Common myeloid progenitor, CD34-positive (primary cell): ENCODE data around the gene PTPRT.

Source experiments
- CTCF ChIA-PET: fragments of 350-600 bp; sonication (Branson Sonifier 250); formaldehyde crosslinking; loops from one replicate; lab custom pipeline; 2021; ENCODE audit warnings: antibody characterized with exemption; lab: Charles Lee
- POLR2A ChIA-PET: fragments of 350-600 bp; sonication (Branson Sonifier 250); formaldehyde crosslinking; loops from one replicate; lab custom pipeline; 2021; ENCODE audit warnings: antibody characterized with exemption; lab: Charles Lee
- DNase-seq, 3 donors: peaks; one replicate each; pipeline versions ENCODE4 v3.0.0 to v3.0.0-alpha.2; 2013
- H3K27ac ChIP-seq, 2 experiments: 1 replicate in 1 of 2; 2 replicates in 1 of 2; pipeline ENCODE4 v1.7.0; 2013; ENCODE audit warnings: inconsistent platforms in 2 of 2, low read length in 2 of 2, mild to moderate bottlenecking in 2 of 2, low read depth in 1 of 2, moderate library complexity in 1 of 2; ENCODE audit not compliant: severe bottlenecking in 2 of 2, insufficient read depth in 1 of 2, poor library complexity in 1 of 2
- H3K27me3 ChIP-seq, 5 experiments: replicated peaks in 2 of 5; 1 replicate in 3 of 5; 2 replicates in 2 of 5; pipeline versions ENCODE4 v1.6.1 to v1.7.0; 2013; ENCODE audit warnings: low read length in 4 of 5, mild to moderate bottlenecking in 2 of 5, moderate library complexity in 2 of 5, inconsistent platforms in 1 of 5; ENCODE audit not compliant: insufficient read depth in 5 of 5, control insufficient read depth in 4 of 5
- H3K36me3 ChIP-seq, 4 experiments: 1 replicate in 2 of 4; 2 replicates in 2 of 4; pipeline versions ENCODE4 v1.6.1 to v1.7.0; 2013; ENCODE audit warnings: low read length in 3 of 4, control low read depth in 1 of 4, mild to moderate bottlenecking in 1 of 4; ENCODE audit not compliant: control insufficient read depth in 4 of 4, insufficient read depth in 4 of 4
- H3K4me1 ChIP-seq, 4 experiments: 1 replicate in 3 of 4; 2 replicates in 1 of 4; pipeline versions ENCODE4 v1.6.1 to v1.7.1; 2013; ENCODE audit warnings: low read length in 3 of 4, mild to moderate bottlenecking in 3 of 4, control low read depth in 1 of 4, inconsistent platforms in 1 of 4, moderate library complexity in 1 of 4; ENCODE audit not compliant: control insufficient read depth in 4 of 4, insufficient read depth in 4 of 4; ENCODE audit errors: control extremely low read depth in 1 of 4
- H3K4me3 ChIP-seq, 7 experiments: 1 replicate in 4 of 7; 2 replicates in 3 of 7; pipeline versions ENCODE4 v1.5.1 to v1.7.0; 2013; ENCODE audit warnings: mild to moderate bottlenecking in 7 of 7, low read length in 6 of 7, moderate library complexity in 6 of 7, inconsistent platforms in 2 of 7, low read depth in 2 of 7, control low read depth in 1 of 7; ENCODE audit not compliant: insufficient read depth in 4 of 7, control insufficient read depth in 1 of 7; ENCODE audit errors: extremely low read depth in 1 of 7
- H3K9me3 ChIP-seq, 5 experiments: 1 replicate in 4 of 5; 2 replicates in 1 of 5; pipeline versions ENCODE4 v1.6.1 to v1.7.1; 2013; ENCODE audit warnings: low read length in 4 of 5, mild to moderate bottlenecking in 2 of 5, inconsistent platforms in 1 of 5, low read depth in 1 of 5, moderate library complexity in 1 of 5; ENCODE audit not compliant: control insufficient read depth in 4 of 5, insufficient read depth in 2 of 5; ENCODE audit errors: control extremely low read depth in 1 of 5
- WGBS: methylation state at CpG from one replicate; pipeline ENCODE4 v1.1.5; 2013; ENCODE audit not compliant: insufficient coverage; 5-methylcytosine and 5-hydroxymethylcytosine counted together

PTPRT gene

GRCh38 chr20:42432496-42433334 is 757.0 kb downstream of the PTPRT start:
- Histone ChIP-seq H3K27me3 (peaks cover 0 to 2% (median 0%) of the 10 kb centered on the region in 5 experiments), H3K27ac (no peak overlapping the region), H3K36me3 (no peaks in the 10 kb centered on the region), H3K4me1 (no peaks in the 10 kb centered on the region), H3K9me3 (no peaks in the 10 kb centered on the region), H3K4me3 (no peak overlapping the region)
- POLR2A ChIA-PET = no interaction called here
- CTCF ChIA-PET = no interaction called here
- WGBS = 100% methylated on average over 4 of the region's 6 CpGs
- DNase-seq = no peak

GRCh38 chr20:42430598-42430997 is 759.1 kb downstream of the PTPRT start:
- WGBS = 93% methylated on average over 2 of the region's 2 CpGs
- no peaks in the 10 kb centered on the region for H3K9me3 ChIP-seq
- no peak overlapping the region for H3K27ac ChIP-seq
- no peak for DNase-seq
- H3K4me1 ChIP-seq = no peaks in the 10 kb centered on the region
- no peaks in the 10 kb centered on the region for H3K36me3 ChIP-seq
- ChIA-PET POLR2A (no interaction called here), CTCF (no interaction called here)
- peaks cover 0 to 2% (median 0%) of the 10 kb centered on the region in 5 experiments for H3K27me3 ChIP-seq
- no peak overlapping the region for H3K4me3 ChIP-seq

GRCh38 chr20:42429761-42430458 is 759.8 kb downstream of the PTPRT start:
- Histone ChIP-seq H3K4me3 (no peak overlapping the region), H3K4me1 (no peaks in the 10 kb centered on the region), H3K27ac (no peak overlapping the region), H3K36me3 (no peaks in the 10 kb centered on the region), H3K9me3 (no peaks in the 10 kb centered on the region), H3K27me3 (peaks cover 0 to 2% (median 0%) of the 10 kb centered on the region in 5 experiments)
- ChIA-PET CTCF (no interaction called here), POLR2A (no interaction called here)
- DNase-seq = no peak
- 77% methylated on average over 7 of the region's 8 CpGs for WGBS

GRCh38 chr20:42419814-42420532 is 769.7 kb downstream of the PTPRT start:
- peaks cover 0 to 1% (median 0%) of the 10 kb centered on the region in 5 experiments for H3K27me3 ChIP-seq
- POLR2A ChIA-PET = no interaction called here
- no peaks in the 10 kb centered on the region for H3K36me3 ChIP-seq
- H3K4me3 ChIP-seq = no peak overlapping the region
- 89% methylated on average over 9 of the region's 15 CpGs for WGBS
- no peak overlapping the region for H3K27ac ChIP-seq
- no peaks in the 10 kb centered on the region for H3K9me3 ChIP-seq
- DNase-seq = no peak
- CTCF ChIA-PET = no interaction called here
- H3K4me1 ChIP-seq = no peaks in the 10 kb centered on the region

GRCh38 chr20:42406826-42407225 is 782.9 kb downstream of the PTPRT start:
- Histone ChIP-seq H3K4me1 (no peaks in the 10 kb centered on the region), H3K27me3 (no peaks in the 10 kb centered on the region), H3K4me3 (no peak overlapping the region), H3K9me3 (no peaks in the 10 kb centered on the region), H3K27ac (no peak overlapping the region), H3K36me3 (no peaks in the 10 kb centered on the region)
- WGBS = 100% methylated on average over 1 of the region's 2 CpGs
- no peak for DNase-seq
- ChIA-PET POLR2A (no interaction called here), CTCF (no interaction called here)

GRCh38 chr20:42402455-42402854 is 787.3 kb downstream of the PTPRT start:
- no peaks in the 10 kb centered on the region for H3K4me1 ChIP-seq
- peaks cover 0 to 3% (median 0%) of the 10 kb centered on the region in 5 experiments for H3K27me3 ChIP-seq
- CTCF ChIA-PET = no interaction called here

More at GRCh38 chr20:42402455-42402854, 787.3 kb downstream of the PTPRT start:
- Histone ChIP-seq H3K9me3 (no peaks in the 10 kb centered on the region), H3K36me3 (no peaks in the 10 kb centered on the region), H3K27ac (no peak overlapping the region), H3K4me3 (no peak overlapping the region)
- DNase-seq = no peak
- POLR2A ChIA-PET = no interaction called here
- WGBS = 100% methylated on average over 3 of the region's 5 CpGs
